NCI-H2081 (cell line): Measurements from ENCODE around the gene RAB37.

ENCODE experiments used
- DNase-seq, 2 experiments: peaks; one replicate each; lab custom pipeline; 2025; lab: John Stamatoyannopoulos, UW

The RAB37 gene

DNA sequence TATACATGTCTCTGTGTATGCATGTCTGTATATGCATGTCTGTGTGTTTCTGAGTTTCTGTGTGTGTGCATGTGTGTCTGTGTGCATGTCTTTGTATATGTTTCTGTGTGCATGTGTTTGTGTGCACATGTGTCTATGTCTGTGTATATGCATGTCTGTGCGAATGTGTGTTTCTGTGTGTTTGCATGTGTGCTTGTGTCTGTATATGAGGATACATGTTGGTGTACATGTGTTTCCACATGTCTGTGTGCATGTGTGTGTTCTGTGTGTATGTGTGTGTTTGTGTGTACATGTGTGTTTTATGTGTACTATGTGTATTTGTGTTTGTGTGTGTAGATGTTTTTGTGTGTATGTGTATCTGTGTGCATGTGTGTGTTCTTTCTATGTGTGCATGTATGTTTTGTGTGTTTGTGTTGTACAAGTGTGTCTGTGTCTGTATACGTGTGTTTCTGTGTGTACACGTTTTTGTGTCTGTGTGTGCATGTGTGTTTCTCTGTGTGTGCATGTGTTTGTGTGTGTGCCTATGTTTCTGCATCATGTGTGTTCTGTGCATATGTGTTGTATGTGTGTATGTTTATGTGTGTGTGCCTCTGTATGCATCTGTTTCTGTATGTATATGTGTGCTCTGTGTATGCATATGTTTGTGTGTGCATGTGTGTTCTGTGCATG, 8.9 kb upstream of the RAB37 start:
- DNase-seq = no peak

DNA sequence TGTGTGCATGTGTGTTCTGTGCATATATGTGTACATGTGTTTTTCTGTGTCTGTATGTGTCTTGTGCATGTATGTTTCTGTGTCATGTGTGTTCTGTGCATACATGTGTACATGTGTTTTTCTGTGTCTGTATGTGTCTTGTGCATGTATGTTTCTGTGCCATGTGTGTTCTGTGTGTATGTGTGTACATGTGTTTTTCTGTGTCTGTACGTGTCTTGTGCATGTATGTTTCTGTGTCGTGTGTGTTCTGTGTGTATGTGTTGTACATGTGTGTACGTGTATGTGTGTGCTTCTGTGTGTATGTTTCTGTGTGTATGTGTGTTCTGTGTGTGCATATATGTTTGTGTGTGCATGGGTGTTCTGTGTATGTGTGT, 8.4 kb upstream of the RAB37 start:
- DNase-seq = no peak

DNA sequence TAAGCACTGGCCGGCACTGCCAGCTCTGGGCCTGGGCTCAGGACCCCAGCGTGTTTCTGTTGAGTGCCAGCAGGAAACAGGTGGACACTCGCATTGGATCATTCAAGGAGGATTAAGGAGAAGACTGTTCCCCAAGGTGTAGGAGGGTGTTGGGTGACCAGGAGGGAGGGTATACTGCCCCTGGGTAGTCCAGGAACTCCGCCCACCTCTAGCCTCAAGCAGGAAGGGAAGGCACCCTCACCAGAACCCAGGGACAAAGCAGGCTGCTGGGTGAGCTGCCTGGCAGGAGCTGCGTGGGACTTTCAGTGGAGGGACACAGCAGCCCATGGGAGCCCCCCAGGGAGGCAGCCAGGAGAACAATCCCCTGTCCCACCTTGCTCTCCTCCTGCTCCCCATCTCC, 7.7 kb upstream of the RAB37 start:
- DNase-seq = no peak

DNA sequence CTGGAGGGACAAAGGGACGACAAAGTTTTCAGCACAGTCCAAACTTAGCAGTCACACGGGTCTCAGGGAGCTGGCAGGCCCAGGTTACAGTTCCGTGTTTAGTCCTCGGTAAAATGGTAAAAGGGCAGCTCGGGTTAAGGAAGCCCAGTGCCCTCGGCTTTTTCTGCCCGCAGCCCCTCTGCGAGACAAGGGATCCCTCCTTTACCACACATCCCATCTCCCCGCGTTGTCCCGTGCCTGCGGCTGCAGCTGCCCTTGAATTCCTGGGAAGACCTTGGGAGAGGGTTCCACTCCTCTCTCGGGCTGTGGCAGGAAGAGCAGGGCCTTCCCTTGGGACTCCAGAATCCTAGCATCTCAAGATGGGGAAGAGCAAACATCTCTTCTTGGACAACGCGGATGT, 7.2 kb upstream of the RAB37 start:
- no peak for DNase-seq

DNA sequence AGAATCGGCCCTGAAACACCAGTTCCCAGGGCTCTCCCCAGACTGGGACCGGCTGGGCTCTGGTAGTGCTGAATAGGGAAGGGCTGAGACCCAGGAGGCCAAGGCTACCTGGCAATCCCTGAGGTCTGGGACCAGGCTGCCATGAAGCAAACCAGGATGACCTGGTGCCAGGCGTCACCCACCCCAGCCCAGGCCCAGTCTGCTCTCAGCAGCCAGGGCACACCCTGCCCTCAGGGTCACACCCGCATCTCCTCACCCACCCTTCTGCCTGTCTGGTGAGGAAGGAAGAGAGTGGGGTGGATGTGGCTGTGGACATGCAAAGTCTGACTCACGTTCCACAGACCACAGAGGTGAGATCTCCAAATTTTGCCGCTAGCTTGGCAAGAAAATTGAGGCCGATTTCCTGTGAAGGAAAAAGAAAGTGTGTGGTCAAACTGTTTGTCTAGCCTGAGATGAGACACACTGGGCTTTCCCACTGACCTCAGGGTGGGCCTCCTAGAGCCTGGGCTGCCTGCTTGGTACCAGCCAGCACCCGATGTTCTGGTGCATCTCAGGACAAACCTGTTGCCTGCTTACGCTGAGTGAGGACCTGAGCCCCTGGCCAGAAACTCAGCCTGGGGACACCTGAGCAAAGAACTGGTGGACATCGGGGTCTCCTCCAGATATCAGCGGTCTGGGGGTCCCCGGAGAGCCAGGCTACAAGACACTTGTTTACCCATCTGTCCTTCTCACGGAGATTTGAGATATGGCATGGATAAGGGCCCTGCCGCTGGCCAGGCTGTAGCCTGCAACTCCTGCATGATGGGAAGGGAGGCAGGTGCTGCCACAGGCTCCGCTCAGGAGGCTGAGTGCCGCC, 6.3 kb upstream of the RAB37 start:
- DNase-seq = no peak

DNA sequence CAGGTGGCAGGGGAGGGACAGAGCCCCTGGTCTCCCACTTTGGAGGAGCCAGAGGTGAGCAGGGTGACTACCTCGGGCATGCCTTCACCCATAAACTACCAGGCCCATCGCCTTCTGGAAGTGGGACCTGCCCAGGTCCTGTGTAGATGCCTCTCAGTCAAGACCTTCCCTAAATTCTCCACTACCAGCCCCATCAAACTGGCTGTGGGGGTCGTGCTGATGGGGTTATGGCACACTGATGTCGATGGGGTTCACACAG, 5.8 kb upstream of the RAB37 start:
- no peak for DNase-seq

DNA sequence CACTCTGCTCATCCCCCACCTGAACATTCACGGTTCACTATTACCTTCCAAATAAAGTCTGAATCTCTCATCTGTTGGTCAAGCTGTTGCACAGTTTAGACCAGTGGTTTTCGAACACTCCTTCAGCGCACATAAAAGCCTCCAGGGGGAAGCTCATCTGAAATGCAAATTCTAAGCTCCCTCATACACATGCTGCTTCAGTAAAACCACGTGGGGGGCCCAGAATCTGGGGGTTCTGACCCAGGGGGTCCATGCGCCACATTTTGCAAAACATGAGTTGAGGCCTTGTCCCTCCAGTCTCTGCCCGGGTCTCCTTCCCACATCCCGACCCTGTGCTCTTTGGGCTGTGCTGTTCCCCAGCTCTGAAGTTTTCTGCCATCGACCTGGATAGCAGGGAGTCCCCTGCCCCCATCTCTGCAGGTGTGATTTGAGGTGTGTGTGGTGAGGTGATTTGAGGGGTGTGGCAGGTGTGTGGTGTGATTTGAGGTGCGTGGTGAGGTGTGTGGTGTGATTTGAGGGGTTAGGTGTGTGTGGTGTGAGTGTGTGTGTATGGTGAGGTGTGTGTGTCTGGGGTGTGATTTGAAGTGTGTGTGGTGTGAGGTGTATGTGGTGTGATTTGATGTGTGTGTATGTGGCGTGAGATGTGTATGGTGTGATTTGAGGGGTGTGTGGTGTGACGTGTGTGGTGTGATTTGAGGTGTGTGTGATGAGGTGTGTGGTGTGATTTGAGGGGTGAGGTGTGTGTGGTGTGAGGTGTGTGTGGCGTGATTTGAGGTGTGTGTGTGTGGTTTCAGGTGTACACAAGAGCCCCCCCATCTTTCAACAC, 4.8 kb upstream of the RAB37 start:
- DNase-seq = no peak

DNA sequence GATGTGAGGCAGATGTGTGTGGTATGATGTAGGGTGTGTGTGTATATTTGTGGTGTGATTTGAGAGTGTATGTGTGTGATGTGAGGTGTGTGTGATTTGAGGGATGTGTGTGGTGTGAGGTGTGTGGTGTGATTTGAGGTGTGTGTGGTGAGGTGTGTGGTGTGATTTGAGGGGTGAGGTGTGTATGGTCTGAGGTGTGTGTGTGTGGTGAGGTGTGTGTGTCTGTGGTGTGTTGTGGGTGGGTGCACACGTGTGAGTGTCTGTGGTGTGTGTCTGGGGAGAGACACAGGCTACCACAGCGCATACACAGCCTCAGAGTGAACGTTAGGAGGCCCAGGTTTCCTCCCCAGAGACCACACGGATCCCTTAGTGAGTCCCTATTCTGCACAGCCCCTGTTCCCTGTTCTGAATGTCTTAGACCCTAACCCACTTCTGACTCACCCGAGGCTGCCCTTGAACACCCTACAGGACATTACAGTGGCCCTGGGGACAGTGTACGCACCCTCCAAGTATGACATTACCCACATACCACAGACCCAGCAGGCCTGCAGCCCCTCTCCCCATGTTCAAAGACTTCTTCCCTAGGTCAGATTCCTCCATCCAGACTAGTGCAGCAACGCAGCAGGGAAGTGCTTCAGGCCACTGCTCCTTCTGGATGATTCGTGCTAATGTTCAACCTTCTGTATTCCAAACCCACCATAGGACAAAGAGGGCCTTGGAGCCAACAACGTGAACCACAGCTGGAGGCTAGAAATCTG, 3.5 kb upstream of the RAB37 start:
- DNase-seq = no peak

DNA sequence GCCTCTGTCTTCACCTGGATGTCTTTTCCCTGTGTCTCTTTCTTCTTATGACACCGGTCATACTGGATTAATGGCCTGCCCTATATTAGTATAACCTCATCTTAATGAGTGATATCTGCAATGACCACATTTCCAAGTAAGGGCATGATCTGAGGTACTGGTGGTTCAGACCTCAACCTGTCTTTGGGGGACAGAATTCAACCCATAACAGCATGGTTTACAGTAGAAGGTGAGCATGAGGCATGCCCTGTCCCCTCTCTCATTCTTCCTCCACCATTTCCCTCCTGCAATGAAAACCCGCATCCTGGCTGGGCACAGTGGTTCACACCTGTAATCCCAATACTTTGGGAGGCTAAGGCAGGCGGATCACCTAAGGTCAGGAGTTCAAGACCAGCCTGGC, 2.8 kb upstream of the RAB37 start:
- no peak for DNase-seq

DNA sequence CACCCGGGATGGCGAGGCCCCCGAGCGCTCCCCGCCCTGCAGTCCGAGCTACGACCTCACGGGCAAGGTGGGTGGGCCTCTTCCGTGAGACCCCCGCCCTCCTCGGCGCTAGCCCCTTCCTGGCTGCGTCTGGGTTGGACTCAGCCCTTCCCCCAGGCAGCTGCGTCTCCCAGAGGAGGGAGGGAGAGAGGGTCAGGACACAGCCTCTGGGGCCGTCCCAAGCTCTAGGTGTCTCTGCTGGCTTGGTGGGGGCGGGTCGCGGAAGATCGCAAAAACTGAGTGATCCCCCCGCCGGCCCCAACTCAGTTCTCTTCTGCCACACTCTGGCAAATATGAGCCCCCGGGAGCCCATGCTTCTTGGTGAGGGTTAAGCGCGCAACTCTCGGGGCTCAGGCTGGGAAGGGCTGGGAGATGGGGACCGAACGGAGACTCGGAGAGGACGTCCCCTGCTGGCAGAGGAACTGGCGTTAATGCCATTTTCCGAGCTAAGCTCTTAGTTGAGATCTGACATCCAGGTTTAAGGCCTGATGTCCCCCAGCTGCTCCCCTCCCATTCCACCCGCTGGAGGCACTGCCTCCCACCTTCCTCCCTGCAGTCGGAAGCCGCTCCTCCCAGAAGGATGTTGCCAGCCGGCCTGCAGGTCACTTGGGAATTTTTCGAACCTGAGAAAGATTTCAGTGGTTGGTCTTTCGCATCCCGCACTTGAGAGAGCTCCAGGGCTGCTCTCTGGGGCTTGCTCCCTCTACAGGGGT, 419 bp downstream of the RAB37 start:
- DNase-seq = no peak

DNA sequence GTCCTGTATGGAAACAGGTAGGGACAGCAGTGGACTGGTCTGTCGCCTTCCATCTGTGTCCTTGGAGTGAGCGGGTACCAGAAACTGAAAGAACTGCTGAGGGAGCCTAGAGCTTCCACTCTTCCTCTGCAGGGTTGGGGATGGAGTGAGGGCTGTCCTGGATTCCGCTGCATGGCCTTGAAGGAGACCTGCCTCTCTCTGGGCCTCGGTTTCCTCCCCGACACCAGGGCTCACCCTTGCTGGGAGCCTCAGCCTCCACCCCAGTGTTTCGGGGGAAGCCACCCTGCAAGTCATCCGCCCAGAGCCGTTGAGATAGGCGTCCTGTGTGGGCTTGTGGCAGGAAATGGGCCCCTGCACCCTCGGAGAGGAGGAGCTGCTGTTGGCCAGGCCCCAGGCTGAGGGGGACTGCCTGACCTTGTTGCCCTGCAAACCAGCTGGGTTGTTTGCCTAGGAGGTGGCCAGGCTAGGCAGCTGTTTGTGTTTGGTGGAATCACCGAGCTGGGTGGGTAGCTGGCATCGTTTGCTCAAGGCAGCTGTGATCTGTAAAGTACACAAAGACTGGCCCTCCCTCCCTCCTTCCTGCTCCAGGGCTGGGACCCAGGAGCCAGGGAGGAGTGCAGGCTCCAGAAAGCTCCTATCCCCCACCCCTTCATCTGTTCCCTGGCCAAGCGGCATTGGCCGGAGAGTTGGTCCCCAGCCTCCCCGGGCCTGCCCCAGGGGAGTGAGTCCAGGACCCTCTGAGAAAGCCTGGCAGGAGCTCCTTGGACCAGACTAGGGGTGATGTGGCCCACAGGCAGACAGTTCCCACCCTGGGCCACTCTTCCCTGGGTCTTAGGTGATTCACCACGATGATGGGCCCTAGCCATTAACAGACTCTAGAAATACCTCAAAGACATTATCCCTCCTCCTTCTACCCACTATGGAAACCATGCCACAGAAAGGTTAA, 1.3 kb downstream of the RAB37 start:
- DNase-seq = no peak

DNA sequence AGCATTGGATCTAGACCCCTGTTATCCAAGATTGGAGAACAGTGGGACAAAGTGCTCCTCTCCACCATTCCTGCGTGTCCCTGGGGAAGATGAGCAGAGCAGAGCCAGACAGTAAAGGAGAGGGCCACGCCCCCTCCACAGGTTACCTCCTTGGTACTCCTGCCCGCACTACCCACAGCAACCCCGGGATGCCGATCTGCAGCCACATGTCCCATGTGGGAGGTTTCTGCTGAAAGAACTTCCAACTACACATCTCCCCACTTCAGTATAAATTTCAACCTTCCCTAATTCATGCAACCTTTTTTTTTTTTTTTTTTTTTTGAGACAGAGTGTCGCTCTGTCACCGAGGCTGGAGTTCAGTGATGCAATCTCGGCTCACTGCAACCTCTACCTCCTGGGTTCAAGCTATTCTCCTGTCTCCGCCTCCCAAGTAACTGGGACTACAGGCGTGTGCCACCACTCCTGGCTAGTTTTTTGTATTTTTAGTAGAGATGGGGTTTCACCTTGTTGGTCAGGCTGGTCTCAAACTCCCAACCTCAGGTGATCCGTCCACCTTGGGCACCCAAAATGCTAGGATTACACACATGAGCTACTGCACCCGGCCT, 2.3 kb downstream of the RAB37 start:
- DNase-seq = no peak

DNA sequence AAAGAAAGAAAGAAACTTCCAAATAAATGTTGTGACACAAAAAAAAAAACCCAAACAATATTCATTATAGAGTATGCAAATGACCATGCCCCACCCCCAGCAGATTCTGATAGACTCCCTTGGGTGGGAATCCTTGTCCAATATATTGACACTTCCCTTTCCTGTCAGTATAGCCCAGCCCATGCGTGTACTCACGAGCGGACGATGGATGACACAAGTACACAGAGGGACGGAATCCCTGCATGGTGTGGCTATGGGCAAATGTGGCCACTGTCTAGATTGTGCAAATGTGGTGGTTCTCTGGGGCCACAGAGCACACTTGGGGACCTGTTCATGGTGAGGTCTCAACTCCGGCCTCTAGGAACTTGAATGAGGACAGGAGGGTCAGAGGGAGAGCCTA, 3.1 kb downstream of the RAB37 start:
- no peak for DNase-seq

DNA sequence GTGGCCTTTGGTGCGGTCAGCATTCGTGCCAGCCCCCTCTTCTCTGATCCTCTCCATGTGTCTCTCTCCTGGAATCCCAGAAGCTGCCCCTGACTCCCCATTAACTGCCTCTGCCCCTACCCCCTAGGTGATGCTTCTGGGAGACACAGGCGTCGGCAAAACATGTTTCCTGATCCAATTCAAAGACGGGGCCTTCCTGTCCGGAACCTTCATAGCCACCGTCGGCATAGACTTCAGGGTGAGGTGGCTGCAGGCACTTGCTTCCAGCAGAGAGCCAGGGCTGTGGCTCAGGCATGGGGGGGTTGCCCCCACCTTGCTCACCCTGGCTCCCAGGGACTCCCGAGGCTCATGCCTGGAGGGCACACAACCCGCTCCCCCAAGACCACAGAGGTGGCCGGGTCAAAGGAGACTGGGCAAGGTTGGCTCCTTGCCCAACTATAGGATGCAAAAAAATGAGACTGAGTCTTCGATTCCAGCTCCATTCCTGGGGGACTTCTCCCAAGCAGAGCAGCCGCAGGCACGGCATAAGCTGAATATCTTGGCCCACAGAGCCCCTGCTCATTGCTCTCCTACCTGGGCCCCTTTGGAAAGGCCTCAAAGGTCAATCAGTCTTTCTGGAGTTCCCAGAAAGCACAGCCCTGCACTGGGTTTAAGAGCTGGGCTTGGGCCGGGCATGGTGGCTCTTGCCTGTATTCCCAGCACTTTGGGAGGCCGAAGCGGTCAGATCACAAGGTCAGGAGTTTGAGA, 3.8 kb downstream of the RAB37 start:
- no peak for DNase-seq

DNA sequence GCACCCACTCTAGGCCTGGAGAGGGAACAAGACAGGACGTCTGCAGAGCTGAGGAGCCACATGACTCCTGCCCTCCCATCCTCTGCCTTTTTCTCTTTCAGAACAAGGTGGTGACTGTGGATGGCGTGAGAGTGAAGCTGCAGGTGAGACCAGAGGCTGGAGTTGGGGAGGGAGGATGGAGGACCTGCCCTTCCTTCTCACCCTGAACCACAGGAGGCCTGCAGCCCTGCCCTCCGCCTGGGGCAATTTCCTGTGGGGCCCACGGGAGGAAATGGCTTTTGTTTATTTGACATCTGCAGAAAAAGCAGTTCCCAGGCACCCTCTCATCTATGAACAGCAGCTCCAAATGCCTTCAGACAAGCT, 5.1 kb downstream of the RAB37 start:
- peak in 1 of 2 experiments; percentile 25 for DNase-seq

DNA sequence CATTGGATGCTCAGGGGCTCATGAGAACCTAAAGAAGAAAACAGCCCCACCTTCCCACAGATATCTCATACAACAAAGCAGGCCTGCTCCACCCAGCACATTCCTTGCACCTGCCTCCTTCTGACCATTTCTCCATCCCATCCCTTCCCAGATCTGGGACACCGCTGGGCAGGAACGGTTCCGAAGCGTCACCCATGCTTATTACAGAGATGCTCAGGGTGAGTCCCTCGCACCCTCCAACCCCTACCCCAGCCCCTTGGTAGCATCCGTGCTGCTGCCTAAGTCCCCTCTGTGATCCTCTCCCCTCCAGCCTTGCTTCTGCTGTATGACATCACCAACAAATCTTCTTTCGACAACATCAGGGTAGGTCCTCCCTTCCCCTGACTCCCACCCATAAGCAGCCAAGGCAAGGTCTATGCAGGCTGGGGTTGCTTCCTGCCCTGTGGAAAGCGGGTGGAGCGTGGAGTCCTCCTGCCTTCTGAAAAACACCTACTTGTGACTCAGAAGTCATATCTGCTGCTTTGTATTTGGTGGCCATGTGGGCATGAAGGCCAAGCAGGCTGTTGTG, 6.0 kb downstream of the RAB37 start:
- no peak for DNase-seq

DNA sequence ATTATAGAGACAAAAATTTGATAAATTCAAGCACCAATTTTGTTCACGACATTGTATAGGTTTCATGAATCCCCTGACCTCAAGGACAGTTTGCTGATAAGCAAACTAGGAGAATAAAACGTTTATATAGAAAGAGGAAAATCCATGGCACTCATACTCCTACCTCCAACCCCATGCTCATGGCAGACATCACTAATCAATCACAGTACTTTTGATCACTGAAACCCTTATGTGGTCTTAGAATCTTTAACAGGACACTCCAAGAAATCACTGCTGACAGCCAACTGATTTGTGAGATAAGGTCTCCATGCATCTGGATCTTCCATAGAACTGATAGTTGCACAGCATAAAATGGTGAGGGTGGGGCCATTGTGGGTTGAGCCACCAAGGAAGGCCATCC, 6.7 kb downstream of the RAB37 start:
- DNase-seq = no peak

DNA sequence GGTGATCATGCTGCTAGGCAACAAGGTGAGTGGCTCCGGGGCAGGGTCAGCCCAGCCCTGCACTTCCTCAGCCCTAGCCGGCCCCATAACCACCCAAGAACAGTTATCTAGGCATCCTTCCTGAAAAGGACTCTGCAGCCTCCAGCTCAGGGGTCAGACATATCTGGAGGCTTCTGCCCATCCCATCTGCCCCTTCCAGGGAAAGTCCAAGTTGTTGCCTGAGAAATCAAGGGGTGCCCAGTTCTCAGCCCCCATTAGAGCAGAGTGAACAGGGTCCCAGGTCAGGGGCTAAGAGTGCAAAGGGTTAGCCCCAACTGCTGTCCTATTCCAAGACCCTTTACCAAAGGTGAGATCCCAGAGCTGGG, 7.3 kb downstream of the RAB37 start:
- DNase-seq = no peak
